Measurements from ENCODE around the gene BMP2K.

BMP2K gene

GRCh38 chr4:78753091-78753490 is 23.1 kb upstream of the BMP2K start:
- no peak overlapping the region for H3K4me3 Mint-ChIP-seq
- H3K4me1 Mint-ChIP-seq (ENCODE audit: low read depth in 2 of 2) = peaks cover 0 to 2% of the 10 kb centered on the region in 2 donors
- H3K27ac Mint-ChIP-seq = no peak overlapping the region
- no peaks in the 10 kb centered on the region for H3K9me3 Mint-ChIP-seq
- DNase-seq (no peak), ATAC-seq (replicated peaks) (no peak)
- no peaks in the 10 kb centered on the region for H3K36me3 Mint-ChIP-seq (ENCODE audit: insufficient read depth)
- peaks cover 5 to 15% of the 10 kb centered on the region in 2 donors for H3K27me3 Mint-ChIP-seq

DNA sequence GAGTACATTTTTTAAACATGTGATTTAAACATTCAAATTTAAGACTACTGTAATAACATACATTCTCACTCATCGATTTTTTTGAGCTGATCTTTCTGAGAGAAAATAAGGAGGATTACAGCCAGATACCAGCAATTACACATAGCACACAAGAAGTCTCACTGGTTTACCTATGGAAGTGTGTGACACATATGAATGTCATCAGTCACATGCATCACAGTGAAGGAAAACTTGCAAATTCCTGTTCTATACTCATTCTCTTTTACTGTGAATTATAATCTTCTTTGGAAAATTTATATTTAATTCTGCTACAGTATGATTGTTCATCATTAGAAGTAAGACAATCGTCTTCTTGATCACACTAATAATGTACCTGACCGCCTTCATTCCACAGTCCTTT is 21.3 kb upstream of the BMP2K start:
- Mint-ChIP-seq H3K27me3 (peaks cover 5 to 15% of the 10 kb centered on the region in 2 donors), H3K9me3 (no peaks in the 10 kb centered on the region), H3K4me1 (ENCODE audit: low read depth in 2 of 2) (peaks cover 0 to 2% of the 10 kb centered on the region in 2 donors), H3K27ac (no peak overlapping the region), H3K4me3 (no peak overlapping the region), H3K36me3 (ENCODE audit: insufficient read depth) (no peaks in the 10 kb centered on the region)
- DNase-seq (no peak), ATAC-seq (replicated peaks) (no peak)

GRCh38 chr4:78756137-78756536 is 20.0 kb upstream of the BMP2K start:
- no peaks in the 10 kb centered on the region for H3K9me3 Mint-ChIP-seq
- no peak overlapping the region for H3K4me3 Mint-ChIP-seq
- H3K4me1 Mint-ChIP-seq (ENCODE audit: low read depth in 2 of 2) = no peaks in the 10 kb centered on the region
- H3K36me3 Mint-ChIP-seq (ENCODE audit: insufficient read depth) = no peaks in the 10 kb centered on the region
- no peak overlapping the region for H3K27ac Mint-ChIP-seq
- no peak for ATAC-seq (replicated peaks)
- peaks cover 5 to 15% of the 10 kb centered on the region in 2 donors for H3K27me3 Mint-ChIP-seq
- DNase-seq = no peak

DNA sequence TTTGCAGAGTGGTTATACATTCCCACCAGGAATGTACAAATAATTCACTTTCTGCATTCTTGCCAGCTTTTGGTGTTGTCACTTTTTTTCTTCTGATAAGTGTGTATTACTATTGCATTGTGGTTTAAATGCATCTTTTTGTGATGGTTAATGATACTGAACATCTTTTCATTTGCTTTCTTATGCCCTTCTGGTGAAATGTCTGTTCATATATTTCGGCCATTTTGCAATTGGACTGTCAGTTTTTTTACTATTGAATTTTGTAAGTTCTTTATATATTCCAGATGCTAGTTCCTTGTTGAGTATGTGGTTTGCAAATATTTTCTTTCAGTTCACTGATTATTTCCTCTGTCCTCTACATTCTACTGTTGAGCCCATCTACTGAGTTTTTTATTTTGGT is 19.4 kb upstream of the BMP2K start:
- no peak overlapping the region for H3K4me3 Mint-ChIP-seq
- ATAC-seq (replicated peaks) (no peak), DNase-seq (no peak)
- H3K36me3 Mint-ChIP-seq (ENCODE audit: insufficient read depth) = no peaks in the 10 kb centered on the region
- H3K27ac Mint-ChIP-seq = no peak overlapping the region
- H3K4me1 Mint-ChIP-seq (ENCODE audit: low read depth in 2 of 2) = no peaks in the 10 kb centered on the region
- no peaks in the 10 kb centered on the region for H3K9me3 Mint-ChIP-seq
- H3K27me3 Mint-ChIP-seq = peaks cover 9 to 15% of the 10 kb centered on the region in 2 donors

DNA sequence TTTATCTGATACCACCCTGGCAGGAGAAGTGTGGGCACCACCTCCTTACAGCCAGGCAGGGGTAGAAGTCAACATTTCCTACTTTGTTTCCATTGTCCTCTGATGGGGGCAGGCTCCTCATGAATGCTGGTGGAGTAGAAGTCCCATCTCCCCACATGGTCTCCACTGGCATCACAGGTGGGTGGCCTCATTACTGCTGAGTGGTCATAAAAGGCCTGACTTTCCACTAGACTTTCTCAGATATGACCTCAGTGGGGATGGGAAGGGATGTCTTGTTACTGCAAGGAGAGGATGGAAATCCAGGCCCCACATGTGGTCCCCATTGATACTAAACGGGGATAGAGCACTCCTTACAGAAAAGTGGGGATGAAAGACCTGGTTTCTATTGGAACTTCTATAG is 18.6 kb upstream of the BMP2K start:
- no peak for ATAC-seq (replicated peaks)
- no peak overlapping the region for H3K4me3 Mint-ChIP-seq
- no peak for DNase-seq
- peaks cover 15 to 16% of the 10 kb centered on the region in 2 donors for H3K27me3 Mint-ChIP-seq
- no peaks in the 10 kb centered on the region for H3K9me3 Mint-ChIP-seq
- no peaks in the 10 kb centered on the region for H3K36me3 Mint-ChIP-seq (ENCODE audit: insufficient read depth)
- H3K27ac Mint-ChIP-seq = no peak overlapping the region
- H3K4me1 Mint-ChIP-seq (ENCODE audit: low read depth in 2 of 2) = no peaks in the 10 kb centered on the region

DNA sequence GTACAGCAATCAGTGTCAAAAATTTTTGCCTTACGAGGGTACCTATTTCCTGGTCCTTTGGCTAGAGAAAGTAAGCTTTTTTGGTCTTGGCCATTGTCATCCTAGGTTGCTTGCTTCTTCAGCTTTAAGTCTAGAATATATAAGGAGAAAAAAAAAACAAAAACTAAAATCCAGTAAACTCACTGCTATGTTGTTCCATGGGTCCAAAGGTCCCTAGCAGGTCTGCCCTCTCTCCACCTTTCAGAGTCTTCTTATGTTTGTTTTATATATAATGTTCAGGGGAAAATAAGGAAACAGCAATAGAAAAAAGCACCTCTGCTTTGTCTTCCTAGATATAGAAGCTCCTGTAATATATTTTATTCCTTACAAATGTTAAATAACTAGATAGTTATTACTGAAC is 18.1 kb upstream of the BMP2K start:
- Mint-ChIP-seq H3K27me3 (peaks cover 15 to 16% of the 10 kb centered on the region in 2 donors), H3K27ac (no peak overlapping the region)

DNA sequence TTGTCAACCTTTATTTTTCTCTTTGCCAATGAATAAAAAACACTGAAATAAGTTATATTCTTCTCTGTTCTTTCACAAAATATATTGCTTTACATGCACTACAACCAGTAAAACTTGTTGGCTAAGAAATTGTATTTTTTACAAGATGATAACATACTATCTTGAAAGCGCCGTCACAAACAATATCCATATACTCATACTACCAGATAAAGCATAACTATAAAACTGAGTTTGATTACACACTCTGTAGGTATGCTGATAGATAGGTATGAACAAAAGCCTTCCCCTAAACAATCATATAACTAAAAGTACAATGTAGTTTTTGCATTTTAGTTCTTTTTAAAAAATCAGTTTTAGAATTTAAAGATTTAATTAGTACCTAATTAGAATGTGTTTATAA is 13.6 kb upstream of the BMP2K start:
- Mint-ChIP-seq H3K27me3 (peaks cover 4 to 24% of the 10 kb centered on the region in 2 donors), H3K36me3 (ENCODE audit: insufficient read depth) (no peaks in the 10 kb centered on the region), H3K4me1 (ENCODE audit: low read depth in 2 of 2) (no peaks in the 10 kb centered on the region), H3K27ac (no peak overlapping the region), H3K9me3 (no peaks in the 10 kb centered on the region), H3K4me3 (no peak overlapping the region)
- ATAC-seq (replicated peaks) (no peak), DNase-seq (no peak)

More for the DNA sequence above, 18.1 kb upstream of the BMP2K start:
- Mint-ChIP-seq H3K36me3 (ENCODE audit: insufficient read depth) (no peaks in the 10 kb centered on the region), H3K4me1 (ENCODE audit: low read depth in 2 of 2) (no peaks in the 10 kb centered on the region), H3K9me3 (no peaks in the 10 kb centered on the region), H3K4me3 (no peak overlapping the region)
- ATAC-seq (replicated peaks) (no peak), DNase-seq (no peak)

GRCh38 chr4:78763251-78763650 is 12.9 kb upstream of the BMP2K start:
- H3K4me1 Mint-ChIP-seq (ENCODE audit: low read depth in 2 of 2) = no peaks in the 10 kb centered on the region
- DNase-seq (no peak), ATAC-seq (replicated peaks) (no peak)
- H3K4me3 Mint-ChIP-seq = no peak overlapping the region
- peaks cover 0 to 21% of the 10 kb centered on the region in 2 donors for H3K27me3 Mint-ChIP-seq
- H3K27ac Mint-ChIP-seq = no peak overlapping the region
- no peaks in the 10 kb centered on the region for H3K36me3 Mint-ChIP-seq (ENCODE audit: insufficient read depth)
- no peaks in the 10 kb centered on the region for H3K9me3 Mint-ChIP-seq

DNA sequence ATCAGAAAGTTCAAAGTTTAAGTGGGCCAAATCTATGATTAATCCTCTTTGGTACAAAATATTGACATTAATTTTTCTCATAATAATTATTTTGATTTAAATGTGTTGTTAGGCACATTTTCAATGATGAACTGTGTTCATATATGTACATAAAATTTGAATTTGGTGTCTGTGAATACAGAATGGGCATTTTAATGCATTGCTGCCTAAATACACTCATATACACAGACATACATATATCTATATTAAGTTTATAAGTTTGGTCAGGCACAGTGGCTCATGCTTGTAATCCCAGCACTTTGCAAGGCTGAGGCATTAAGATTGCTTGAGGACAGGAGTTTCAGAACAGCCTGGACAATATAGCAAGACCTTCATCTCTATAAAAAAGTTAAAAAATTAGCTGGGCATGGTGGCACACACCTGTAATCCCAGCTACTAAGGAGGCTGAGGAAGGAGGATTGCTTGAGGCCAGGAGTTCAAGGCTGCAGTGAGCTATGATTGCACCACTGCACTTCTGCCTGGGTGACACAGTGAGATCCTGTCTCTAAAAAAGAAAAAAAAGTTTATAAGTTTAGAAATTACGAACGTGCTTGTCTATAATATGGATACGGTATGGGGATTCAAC is 12.3 kb upstream of the BMP2K start:
- Mint-ChIP-seq H3K27ac (no peak overlapping the region), H3K27me3 (peaks cover 0 to 21% of the 10 kb centered on the region in 2 donors), H3K36me3 (ENCODE audit: insufficient read depth) (no peaks in the 10 kb centered on the region), H3K4me3 (no peak overlapping the region), H3K4me1 (ENCODE audit: low read depth in 2 of 2) (no peaks in the 10 kb centered on the region), H3K9me3 (no peaks in the 10 kb centered on the region)
- DNase-seq (no peak), ATAC-seq (replicated peaks) (no peak)

GRCh38 chr4:78764498-78764961 is 11.6 kb upstream of the BMP2K start:
- Mint-ChIP-seq H3K36me3 (ENCODE audit: insufficient read depth) (no peaks in the 10 kb centered on the region), H3K9me3 (no peaks in the 10 kb centered on the region), H3K4me3 (no peak overlapping the region), H3K4me1 (ENCODE audit: low read depth in 2 of 2) (no peaks in the 10 kb centered on the region), H3K27ac (no peak overlapping the region), H3K27me3 (peaks cover 0 to 21% of the 10 kb centered on the region in 2 donors)
- DNase-seq (no peak), ATAC-seq (replicated peaks) (no peak)

DNA sequence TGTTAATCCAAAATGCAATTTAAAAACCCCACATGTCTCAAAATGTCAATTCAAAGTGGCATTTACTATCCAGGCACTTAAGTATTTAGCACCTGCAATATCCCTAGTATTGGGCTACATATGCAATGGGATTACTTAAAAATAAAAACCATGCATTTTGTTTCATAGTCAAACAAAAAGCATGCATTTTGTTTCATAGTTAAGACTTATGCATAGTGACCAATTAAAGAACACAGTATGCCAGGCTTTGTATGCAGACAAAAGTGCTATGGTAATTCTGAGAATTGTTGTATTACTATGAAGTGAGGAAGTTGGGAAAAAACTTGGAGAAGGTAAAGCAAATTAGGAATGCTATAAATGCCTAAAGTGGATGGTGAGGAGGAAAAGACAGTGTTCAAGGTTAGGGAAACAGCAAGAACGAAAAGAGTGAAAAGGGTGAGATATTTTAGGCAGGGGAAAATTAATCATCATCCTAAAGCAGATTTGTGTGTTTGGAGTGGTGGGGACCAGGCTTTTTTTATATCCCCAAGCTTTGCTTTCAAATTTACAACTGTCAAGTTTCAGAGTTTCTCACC is 10.6 kb upstream of the BMP2K start:
- ATAC-seq (replicated peaks) = no peak
- no peaks in the 10 kb centered on the region for H3K4me1 Mint-ChIP-seq (ENCODE audit: low read depth in 2 of 2)
- H3K9me3 Mint-ChIP-seq = no peaks in the 10 kb centered on the region
- DNase-seq = no peak
- peaks cover 0 to 21% of the 10 kb centered on the region in 2 donors for H3K27me3 Mint-ChIP-seq
- no peaks in the 10 kb centered on the region for H3K36me3 Mint-ChIP-seq (ENCODE audit: insufficient read depth)
- no peak overlapping the region for H3K4me3 Mint-ChIP-seq
- no peak overlapping the region for H3K27ac Mint-ChIP-seq

DNA sequence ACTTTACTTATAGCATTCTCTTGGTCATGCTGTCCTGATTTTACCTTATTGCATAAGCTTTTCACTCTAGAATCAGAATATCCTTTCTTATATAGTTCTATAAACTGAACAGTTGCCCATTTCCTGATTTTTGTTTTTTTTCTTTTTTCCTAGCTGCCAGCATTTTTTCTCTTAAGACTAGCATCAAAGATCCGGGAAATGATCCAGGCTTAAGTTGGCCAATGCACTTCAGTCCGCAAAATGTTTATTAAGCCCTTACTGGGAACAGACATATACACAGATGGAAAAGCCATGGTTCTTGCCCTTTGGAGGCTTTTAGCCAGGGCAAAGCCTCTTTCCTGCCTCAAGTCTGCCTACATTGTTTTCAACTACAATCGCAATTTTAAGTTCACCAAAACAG is 10.1 kb upstream of the BMP2K start:
- no peak overlapping the region for H3K27ac Mint-ChIP-seq
- H3K36me3 Mint-ChIP-seq (ENCODE audit: insufficient read depth) = no peaks in the 10 kb centered on the region
- peaks cover 0 to 21% of the 10 kb centered on the region in 2 donors for H3K27me3 Mint-ChIP-seq
- no peaks in the 10 kb centered on the region for H3K4me1 Mint-ChIP-seq (ENCODE audit: low read depth in 2 of 2)
- H3K4me3 Mint-ChIP-seq = no peak overlapping the region
- DNase-seq (no peak), ATAC-seq (replicated peaks) (no peak)
- H3K9me3 Mint-ChIP-seq = no peaks in the 10 kb centered on the region

DNA sequence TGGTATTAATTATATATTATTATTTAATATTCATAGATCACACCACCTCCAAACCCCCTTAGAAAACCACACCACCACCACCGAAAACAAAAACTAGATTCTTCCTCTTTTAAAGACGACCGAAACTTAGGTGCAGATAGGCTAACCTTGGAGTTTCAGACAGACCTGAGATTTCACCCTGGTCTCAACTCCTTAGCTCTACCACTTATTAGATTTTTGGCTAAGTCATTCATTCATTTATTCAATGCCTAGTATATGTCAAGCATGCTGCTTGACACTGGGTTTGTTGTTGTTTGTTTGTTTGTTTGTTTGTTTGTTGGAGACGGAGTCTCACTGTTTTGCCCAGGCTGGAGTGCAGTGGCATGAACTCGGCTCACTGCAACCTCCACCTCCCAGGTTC is 9.5 kb upstream of the BMP2K start:
- Mint-ChIP-seq H3K27ac (no peak overlapping the region), H3K27me3 (peaks cover 0 to 19% of the 10 kb centered on the region in 2 donors), H3K36me3 (ENCODE audit: insufficient read depth) (no peaks in the 10 kb centered on the region), H3K9me3 (no peaks in the 10 kb centered on the region), H3K4me1 (ENCODE audit: low read depth in 2 of 2) (no peaks in the 10 kb centered on the region), H3K4me3 (no peak overlapping the region)
- DNase-seq = no peak
- no peak for ATAC-seq (replicated peaks)

GRCh38 chr4:78767350-78767749 is 8.8 kb upstream of the BMP2K start:
- H3K4me3 Mint-ChIP-seq = no peak overlapping the region
- peaks cover 0 to 12% of the 10 kb centered on the region in 2 donors for H3K27me3 Mint-ChIP-seq
- DNase-seq = no peak
- no peaks in the 10 kb centered on the region for H3K4me1 Mint-ChIP-seq (ENCODE audit: low read depth in 2 of 2)
- no peak overlapping the region for H3K27ac Mint-ChIP-seq
- no peak for ATAC-seq (replicated peaks)
- no peaks in the 10 kb centered on the region for H3K9me3 Mint-ChIP-seq
- no peaks in the 10 kb centered on the region for H3K36me3 Mint-ChIP-seq (ENCODE audit: insufficient read depth)

All from effector memory CD8-positive, alpha-beta T cell (primary cell).